ENCODE results near the gene POU1F1.
"Not testable (repeated sequence)": the region's sequence is repeated elsewhere in the genome, so short reads cannot be mapped to it uniquely, and the experiment has no call there.

Gene POU1F1

DNA sequence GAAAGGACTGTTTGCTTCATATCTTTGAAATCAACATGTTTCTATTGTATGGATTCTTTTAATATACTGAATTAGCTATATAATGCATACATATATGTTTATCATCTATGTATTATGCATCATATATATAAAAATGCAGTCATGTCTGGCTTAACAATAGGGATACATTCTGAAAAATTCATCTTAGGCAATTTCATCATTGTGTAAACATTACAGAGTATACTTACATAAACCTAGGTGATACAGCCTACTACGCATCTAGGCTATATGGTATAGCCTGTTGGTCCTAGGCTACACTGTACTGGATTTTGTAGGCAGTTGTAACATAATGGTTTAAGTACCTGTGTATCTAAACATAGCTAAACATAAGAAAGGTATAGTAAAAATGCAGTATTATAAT is 27.6 kb downstream of the POU1F1 start:
- DNase-seq: no peak

DNA sequence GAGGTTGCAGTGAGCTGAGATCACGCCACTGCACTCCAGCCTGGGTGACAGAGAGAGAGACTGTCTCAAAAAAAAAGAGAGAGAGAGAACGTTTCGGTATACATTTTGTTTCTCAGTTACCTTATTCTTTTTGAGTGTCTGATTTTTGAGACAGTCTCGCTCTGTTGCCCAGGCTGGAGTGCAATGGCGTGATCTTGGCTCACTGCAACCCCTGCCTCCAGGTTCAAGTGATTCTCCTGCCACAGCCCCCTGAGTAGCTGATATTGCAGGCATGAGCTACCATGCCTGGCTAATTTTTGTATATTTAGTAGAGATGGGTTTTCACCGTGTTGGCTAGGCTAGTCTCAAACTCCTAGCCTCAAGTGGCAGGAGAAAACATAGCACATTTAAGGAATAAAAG is 28.2 kb downstream of the POU1F1 start:
- not testable (repeated sequence) for DNase-seq

GRCh38 chr3:87247430-87247773 is 29.0 kb downstream of the POU1F1 start:
- DNase-seq: no peak

DNA sequence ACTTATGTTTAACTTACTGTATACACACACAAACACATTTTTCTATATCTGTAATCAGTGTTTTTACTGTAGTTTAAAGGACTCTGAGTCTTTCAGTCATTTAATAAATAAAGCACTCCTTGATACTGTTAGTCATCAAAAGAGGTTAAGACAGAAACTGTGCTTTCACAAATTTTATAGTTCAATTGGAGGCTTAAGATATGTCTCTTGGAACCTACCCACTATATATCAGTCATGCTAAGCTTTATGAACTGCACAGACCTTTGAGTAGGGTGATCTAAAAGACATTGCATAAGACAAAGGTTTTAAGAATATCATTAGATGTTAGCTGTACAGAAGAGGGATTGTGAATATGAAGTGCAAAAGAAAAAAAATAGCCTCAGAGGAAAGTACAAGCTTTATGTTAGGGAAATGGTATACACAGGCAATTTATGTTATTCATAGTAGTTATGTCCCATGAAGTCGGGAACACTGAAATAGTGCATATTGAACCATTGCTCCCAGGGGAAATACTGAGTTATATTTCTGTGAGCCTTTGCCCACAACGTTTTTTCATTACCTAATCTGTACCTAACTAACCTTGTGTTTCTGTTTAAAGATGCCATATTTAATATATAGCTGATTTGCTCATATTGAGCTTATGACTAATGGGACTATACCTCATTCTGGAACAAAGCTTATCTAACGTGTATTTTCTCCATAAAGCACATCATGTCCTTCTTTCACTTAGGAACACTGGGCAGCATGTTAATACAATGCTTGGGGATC is 29.5 kb downstream of the POU1F1 start:
- DNase-seq: no peak

- no peak for DNase-seq
These were observed 40.3 kb downstream of the POU1F1 start for GRCh38 chr3:87236093-87236492.

- DNase-seq: no peak
These were observed 42.6 kb downstream of the POU1F1 start for GRCh38 chr3:87233805-87234204.

DNA sequence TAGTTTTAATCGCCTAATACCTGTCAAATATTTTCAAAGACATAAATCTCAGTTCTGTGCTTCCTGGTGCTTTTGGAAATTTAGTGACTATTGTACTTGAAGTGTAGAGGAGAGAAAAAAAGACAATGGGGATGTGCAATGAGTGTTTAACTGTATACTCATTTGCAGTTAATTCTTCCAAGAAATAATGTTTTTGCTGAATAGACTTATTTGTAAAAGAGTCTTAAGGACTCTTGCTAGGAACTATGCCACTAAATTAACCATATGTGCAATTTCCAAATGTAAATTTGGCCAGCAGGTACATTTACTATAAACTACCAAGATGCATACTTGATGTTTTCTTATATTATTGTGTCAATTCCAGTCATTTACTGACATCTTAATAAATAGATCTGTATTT is 47.3 kb downstream of the POU1F1 start:
- no peak for DNase-seq

DNA sequence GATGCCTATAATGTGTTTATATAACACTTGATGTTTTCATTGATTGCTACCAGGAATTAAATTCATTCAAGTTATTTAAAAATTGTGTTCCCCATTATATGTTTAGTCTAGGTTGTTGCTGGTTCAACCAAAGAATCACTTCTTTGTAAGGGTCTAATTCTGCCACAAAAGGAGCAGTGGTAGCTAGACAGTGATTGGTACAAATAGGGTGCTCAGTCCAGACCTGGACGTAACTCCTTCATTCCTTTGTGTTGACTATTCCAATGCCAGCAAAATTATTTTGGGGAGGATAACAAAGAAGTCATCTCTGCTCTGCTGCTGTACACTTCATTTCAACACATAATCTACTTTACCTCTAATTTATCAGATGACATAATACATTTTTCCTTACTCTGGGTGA is 48.1 kb downstream of the POU1F1 start:
- no peak for DNase-seq

DNA sequence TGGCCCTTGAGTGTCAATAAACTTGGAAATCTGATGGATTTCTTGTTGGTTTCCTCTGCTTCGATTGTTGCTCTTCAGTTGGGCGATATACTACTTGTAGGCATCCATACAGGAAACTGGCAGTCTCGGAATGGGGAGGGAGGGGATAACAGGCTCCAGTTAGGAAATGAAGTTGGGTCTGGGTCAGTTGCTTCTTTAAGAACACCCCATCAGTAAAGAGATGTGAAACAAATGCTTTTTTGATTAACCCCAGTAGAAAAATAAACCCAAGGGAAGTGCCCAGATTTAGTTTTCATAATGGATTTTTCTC is 48.6 kb downstream of the POU1F1 start:
- DNase-seq: no peak

GRCh38 chr3:87227104-87227834 is 49.1 kb downstream of the POU1F1 start, which contains the start of gene CHMP2B:
Gene CHMP2B (plus strand): TSS chr3:87227309. CDS start chr3:87227523, 214 bp downstream.
- DNase-seq: peak; percentile 40 to 86

GRCh38 chr3:87225659-87226058 is 50.7 kb downstream of the POU1F1 start:
- DNase-seq: peak; percentile 12 to 26

GRCh38 chr3:87219611-87220010 is 56.8 kb downstream of the POU1F1 start:
- DNase-seq: no peak

DNA sequence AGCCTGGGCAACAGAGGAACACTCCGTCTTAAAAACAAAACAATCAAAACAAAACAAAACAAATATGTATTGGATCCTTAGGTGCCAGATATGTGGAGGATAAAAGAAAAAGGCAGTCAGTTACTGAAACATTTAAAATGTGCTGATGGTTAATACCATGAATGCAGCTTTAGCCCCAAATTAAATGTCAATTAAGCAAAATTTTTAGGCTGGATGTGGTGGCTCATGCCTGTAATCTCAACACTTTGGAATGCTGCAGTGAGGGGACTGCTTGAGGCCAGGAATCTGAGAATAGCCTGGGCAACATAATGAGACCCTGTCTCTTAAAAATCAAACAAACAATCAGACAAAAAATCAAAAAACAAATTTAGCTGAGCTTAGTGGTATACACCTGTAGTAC is 57.8 kb downstream of the POU1F1 start:
- DNase-seq: no peak
